IPS-20b (cell line): ENCODE results near the gene DGAT2L6.

Source experiments
- H3K27ac ChIP-seq: one replicate; pipeline ENCODE4 v1.5.1; 2013; ENCODE audit warnings: low read length
- H3K27me3 ChIP-seq: 2 replicates; pipeline ENCODE4 v1.6.1; 2013; ENCODE audit warnings: mild to moderate bottlenecking, low read length, inconsistent platforms; ENCODE audit not compliant: insufficient read depth
- H3K36me3 ChIP-seq: 2 replicates; pipeline ENCODE4 v1.6.1; 2013; ENCODE audit warnings: low read depth, mild to moderate bottlenecking, inconsistent platforms, low read length, moderate library complexity; ENCODE audit not compliant: insufficient read depth
- H3K4me1 ChIP-seq: 2 replicates; pipeline ENCODE4 v1.6.1; 2013; ENCODE audit warnings: mild to moderate bottlenecking, control low read depth, inconsistent platforms, low read length, moderate library complexity; ENCODE audit not compliant: insufficient read depth
- H3K4me3 ChIP-seq: 2 replicates; pipeline ENCODE4 v1.5.1; 2013; ENCODE audit warnings: mild to moderate bottlenecking, low read length, inconsistent platforms
- H3K9ac ChIP-seq: 2 replicates; pipeline ENCODE4 v1.6.1; 2013; ENCODE audit warnings: low read depth, mild to moderate bottlenecking, inconsistent platforms, low read length, moderate library complexity
- H3K9me3 ChIP-seq: 2 replicates; pipeline ENCODE4 v1.6.1; 2013; ENCODE audit warnings: mild to moderate bottlenecking, low read depth, low read length, inconsistent platforms; ENCODE audit not compliant: insufficient read depth

DGAT2L6 gene

GRCh38 chrX:70244881-70245280 is 67.6 kb downstream of the DGAT2L6 start:
- Histone ChIP-seq H3K9me3 (no peaks in the 10 kb centered on the region), H3K27me3 (no peaks in the 10 kb centered on the region), H3K4me3 (no peak overlapping the region), H3K4me1 (no peaks in the 10 kb centered on the region; the same call in 1 of the 2 replicates), H3K9ac (no peak overlapping the region), H3K27ac (no peak overlapping the region), H3K36me3 (no peaks in the 10 kb centered on the region)

GRCh38 chrX:70247252-70247651 is 70.0 kb downstream of the DGAT2L6 start:
- Histone ChIP-seq H3K27ac (no peak overlapping the region), H3K9ac (no peak overlapping the region), H3K9me3 (no peaks in the 10 kb centered on the region), H3K27me3 (no peaks in the 10 kb centered on the region), H3K4me3 (no peak overlapping the region), H3K36me3 (no peaks in the 10 kb centered on the region), H3K4me1 (no peaks in the 10 kb centered on the region; the same call in 1 of the 2 replicates)

GRCh38 chrX:70252491-70252890 is 75.2 kb downstream of the DGAT2L6 start:
- Histone ChIP-seq H3K27me3 (no peaks in the 10 kb centered on the region), H3K36me3 (no peaks in the 10 kb centered on the region), H3K27ac (no peak overlapping the region), H3K4me1 (no peaks in the 10 kb centered on the region), H3K4me3 (no peak overlapping the region), H3K9ac (no peak overlapping the region), H3K9me3 (no peaks in the 10 kb centered on the region)

GRCh38 chrX:70253377-70254062 is 76.2 kb downstream of the DGAT2L6 start:
- no peak overlapping the region for H3K4me3 ChIP-seq
- H3K4me1 ChIP-seq, result no peaks in the 10 kb centered on the region
- H3K27ac ChIP-seq, result no peak overlapping the region

GRCh38 chrX:70254063-70254400 is 76.7 kb downstream of the DGAT2L6 start:
- no peak overlapping the region for H3K27ac ChIP-seq
- no peaks in the 10 kb centered on the region for H3K9me3 ChIP-seq
- no peak overlapping the region for H3K4me3 ChIP-seq
- no peaks in the 10 kb centered on the region for H3K36me3 ChIP-seq
- no peaks in the 10 kb centered on the region for H3K27me3 ChIP-seq
- H3K9ac ChIP-seq, result no peak overlapping the region
- no peaks in the 10 kb centered on the region for H3K4me1 ChIP-seq

More at GRCh38 chrX:70253377-70254062, 76.2 kb downstream of the DGAT2L6 start:
- Histone ChIP-seq H3K9me3 (no peaks in the 10 kb centered on the region), H3K27me3 (no peaks in the 10 kb centered on the region), H3K9ac (no peak overlapping the region), H3K36me3 (no peaks in the 10 kb centered on the region)

GRCh38 chrX:70254909-70255308 is 77.6 kb downstream of the DGAT2L6 start:
- H3K27me3 ChIP-seq, result no peaks in the 10 kb centered on the region
- no peak overlapping the region for H3K27ac ChIP-seq
- H3K9me3 ChIP-seq, result no peaks in the 10 kb centered on the region
- no peaks in the 10 kb centered on the region for H3K4me1 ChIP-seq
- H3K36me3 ChIP-seq, result no peaks in the 10 kb centered on the region
- H3K4me3 ChIP-seq, result no peak overlapping the region
- no peak overlapping the region for H3K9ac ChIP-seq
